ENCODE results near the gene FMN1. TPM values are rescaled to one million over a fixed set of nuclear protein-coding genes. Genes with fewer than 3 reads are reported as not detected.
A peak's percentile ranks its signal among the peaks of the same experiment; 100 is the strongest.

Gene FMN1
- total RNA-seq, 4 donors from 2014 or later: 12.6 to 52.2 (median 20.1) TPM

DNA sequence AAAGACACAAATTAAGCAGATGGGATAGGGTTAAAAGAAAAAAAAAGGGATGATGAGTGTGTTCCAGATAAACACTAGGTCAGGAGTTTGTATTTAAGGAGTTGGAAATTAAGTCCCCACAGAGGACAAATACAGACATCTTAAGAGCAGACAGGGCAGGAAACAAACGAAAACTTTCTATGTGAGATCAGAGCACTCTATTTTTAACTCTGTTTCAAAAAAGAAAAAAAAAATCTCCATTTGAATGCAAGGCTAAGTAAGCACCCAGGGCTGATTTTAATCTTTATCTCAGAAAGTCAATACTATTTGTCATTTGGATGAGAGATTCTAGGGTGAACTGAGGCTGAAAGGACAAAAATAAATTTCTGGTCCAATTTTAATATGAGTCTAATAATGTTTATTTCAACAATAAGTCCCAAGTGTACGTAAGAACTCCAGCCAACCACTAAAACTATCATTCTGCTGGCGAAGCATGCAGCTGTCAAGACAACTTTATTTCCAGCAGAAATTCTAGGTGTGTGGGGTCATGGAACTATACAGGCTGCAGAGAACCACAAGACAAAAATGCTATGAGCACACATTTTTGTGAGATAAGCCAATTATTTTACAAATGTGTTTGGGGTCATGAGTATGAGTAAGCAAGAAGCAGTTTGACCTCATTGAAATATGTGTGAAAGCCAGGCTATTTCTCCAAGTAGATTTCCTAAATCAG is 186.1 kb downstream of the FMN1 start:
- 38 to 41% methylated on average over 3 of the region's 3 CpGs for WGBS, 2 donors
- no peak overlapping the region for H3K4me3 ChIP-seq (ENCODE audit: low read depth, poor library complexity, severe bottlenecking)
- intact Hi-C loops (cut with DNase I; ENCODE audit: low total_unique reads): no loop called here
- peak in 1 of 2 donors; percentile 36 for DNase-seq (ENCODE audit: low spot score in 2 of 2)
- TF ChIP-seq POLR2A (IDR thresholded peaks at IDR 0.05): no peak

DNA sequence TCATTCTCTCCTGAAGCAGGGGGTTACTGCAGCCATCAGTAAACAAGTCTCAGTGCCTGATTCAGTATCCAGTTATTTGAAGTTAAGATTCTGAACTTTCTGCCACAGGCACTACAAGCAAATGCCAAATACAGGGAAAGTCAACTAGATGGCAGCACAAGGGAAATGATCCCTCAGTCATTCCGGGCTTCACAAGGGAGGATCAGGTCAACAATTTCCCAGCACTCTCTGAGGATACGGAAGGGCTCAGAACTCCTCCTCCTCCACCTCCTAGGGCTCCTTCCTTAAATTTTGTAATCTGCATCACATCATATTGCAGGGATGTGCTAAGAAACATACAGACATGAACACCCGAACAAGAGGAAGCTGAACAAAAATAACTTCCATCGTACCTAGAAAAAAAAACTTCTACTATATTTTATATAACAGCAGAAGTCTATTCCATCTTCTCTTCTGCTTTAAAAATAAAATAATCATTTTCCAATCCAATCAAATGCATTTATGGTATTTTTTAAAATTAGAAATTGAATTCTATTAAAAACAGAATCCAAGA is 187.1 kb downstream of the FMN1 start:
- no peak overlapping the region for H3K4me3 ChIP-seq (ENCODE audit: low read depth, poor library complexity, severe bottlenecking)
- intact Hi-C loops (cut with DNase I; ENCODE audit: low total_unique reads): no loop called here
- TF ChIP-seq POLR2A (IDR thresholded peaks at IDR 0.05): no peak
- TF ChIP-seq, protein P1, sequence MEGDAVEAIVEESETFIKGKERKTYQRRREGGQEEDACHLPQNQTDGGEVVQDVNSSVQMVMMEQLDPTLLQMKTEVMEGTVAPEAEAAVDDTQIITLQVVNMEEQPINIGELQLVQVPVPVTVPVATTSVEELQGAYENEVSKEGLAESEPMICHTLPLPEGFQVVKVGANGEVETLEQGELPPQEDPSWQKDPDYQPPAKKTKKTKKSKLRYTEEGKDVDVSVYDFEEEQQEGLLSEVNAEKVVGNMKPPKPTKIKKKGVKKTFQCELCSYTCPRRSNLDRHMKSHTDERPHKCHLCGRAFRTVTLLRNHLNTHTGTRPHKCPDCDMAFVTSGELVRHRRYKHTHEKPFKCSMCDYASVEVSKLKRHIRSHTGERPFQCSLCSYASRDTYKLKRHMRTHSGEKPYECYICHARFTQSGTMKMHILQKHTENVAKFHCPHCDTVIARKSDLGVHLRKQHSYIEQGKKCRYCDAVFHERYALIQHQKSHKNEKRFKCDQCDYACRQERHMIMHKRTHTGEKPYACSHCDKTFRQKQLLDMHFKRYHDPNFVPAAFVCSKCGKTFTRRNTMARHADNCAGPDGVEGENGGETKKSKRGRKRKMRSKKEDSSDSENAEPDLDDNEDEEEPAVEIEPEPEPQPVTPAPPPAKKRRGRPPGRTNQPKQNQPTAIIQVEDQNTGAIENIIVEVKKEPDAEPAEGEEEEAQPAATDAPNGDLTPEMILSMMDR (IDR thresholded peaks at IDR 0.05): no peak
- 46 to 57% methylated on average over 4 of the region's 4 CpGs for WGBS, 2 donors
- no peak for DNase-seq (ENCODE audit: low spot score in 2 of 2)

DNA sequence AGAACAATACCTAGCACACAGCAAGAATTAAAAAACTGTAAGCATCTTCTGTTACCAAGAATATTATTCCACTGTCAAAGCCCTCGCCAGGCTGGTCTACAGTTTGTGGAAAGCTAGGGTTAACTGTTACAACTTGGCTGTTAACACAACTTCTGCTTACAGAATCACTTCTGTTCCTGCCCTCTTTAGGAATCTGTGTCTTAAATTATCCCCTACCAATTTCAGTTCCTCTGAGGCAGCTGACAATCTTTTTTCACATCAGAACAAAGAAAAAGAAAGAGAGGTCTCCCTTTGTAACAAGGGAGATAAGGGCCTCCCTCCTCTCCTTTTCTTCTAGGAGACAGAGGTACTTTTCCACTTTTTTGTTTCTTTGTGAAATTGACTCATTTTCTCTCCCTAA is 188.9 kb downstream of the FMN1 start:
- DNase-seq (ENCODE audit: low spot score in 2 of 2): no peak
- WGBS, 2 donors: 83 to 92% methylated on average over 1 of the region's 1 CpG

DNA sequence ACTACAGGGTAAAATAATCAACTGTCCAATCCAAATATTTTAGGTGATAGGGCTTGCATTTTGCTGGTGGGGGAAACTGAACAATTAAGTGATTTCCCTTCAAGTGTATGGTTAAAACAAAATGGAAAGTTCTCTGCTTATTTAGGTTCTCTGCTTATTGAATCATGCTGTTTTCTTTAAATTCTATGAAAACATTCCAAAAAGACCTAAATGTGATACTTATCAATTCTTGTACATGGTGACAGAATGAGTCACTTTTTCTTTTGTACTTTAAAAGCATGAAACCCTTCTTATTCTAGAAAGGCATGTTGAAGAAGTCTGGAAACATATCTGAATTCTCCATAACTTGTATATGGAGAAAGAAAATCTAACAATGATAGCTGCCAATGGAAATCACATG is 192.6 kb downstream of the FMN1 start:
- intact Hi-C loops (cut with DNase I; ENCODE audit: low total_unique reads): no loop called here
- H3K4me3 ChIP-seq (ENCODE audit: low read depth, poor library complexity, severe bottlenecking): no peak overlapping the region
- no peak for DNase-seq (ENCODE audit: low spot score in 2 of 2)
- TF ChIP-seq, protein P1 (IDR thresholded peaks at IDR 0.05): no peak

More for the DNA sequence above, 188.9 kb downstream of the FMN1 start:
- intact Hi-C loops (cut with DNase I; ENCODE audit: low total_unique reads): no loop called here
- TF ChIP-seq POLR2A (IDR thresholded peaks at IDR 0.05): no peak
- TF ChIP-seq, protein P1 (IDR thresholded peaks at IDR 0.05): no peak
- no peak overlapping the region for H3K4me3 ChIP-seq (ENCODE audit: low read depth, poor library complexity, severe bottlenecking)

DNA sequence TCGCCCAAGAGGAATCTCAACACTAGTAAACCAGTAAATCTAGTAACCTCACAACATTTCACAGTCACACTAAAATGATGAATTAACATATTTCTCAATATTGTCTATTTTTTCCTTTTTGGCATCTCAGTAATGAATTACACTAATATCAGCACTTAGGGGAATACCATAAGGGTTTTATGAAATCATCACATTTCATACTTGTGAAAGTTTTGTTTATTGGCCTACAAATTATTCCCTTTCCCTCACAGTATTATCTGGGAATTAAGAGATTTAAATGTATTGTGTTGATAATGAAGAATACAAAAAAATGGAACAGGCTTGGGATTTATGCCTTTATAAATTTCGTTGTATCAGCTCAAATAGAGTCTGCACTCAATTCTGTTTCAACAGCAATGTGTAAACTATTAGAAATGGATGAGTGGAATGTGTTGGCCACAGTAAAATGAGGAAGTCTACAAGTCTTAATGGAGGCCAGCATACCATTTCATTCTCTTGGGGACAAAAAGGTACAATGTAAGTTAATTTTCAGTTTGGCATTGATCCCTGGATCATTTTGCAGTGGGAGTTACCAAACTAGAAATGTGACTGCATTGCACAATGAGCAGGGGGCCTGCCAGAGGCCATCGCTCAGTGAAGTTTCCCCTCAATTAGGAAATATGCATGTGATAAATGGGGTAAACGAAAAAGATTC is 195.4 kb downstream of the FMN1 start:
- no peak overlapping the region for H3K4me3 ChIP-seq (ENCODE audit: low read depth, poor library complexity, severe bottlenecking)
- peak; percentile 52 to 91 for DNase-seq (ENCODE audit: low spot score in 2 of 2)
- TF ChIP-seq, protein P1 (IDR thresholded peaks at IDR 0.05): no peak
- no peak for TF ChIP-seq POLR2A (IDR thresholded peaks at IDR 0.05)
- intact Hi-C loops (cut with DNase I; ENCODE audit: low total_unique reads): no loop called here
- WGBS, 2 donors: 61 to 69% methylated on average over 4 of the region's 4 CpGs

DNA sequence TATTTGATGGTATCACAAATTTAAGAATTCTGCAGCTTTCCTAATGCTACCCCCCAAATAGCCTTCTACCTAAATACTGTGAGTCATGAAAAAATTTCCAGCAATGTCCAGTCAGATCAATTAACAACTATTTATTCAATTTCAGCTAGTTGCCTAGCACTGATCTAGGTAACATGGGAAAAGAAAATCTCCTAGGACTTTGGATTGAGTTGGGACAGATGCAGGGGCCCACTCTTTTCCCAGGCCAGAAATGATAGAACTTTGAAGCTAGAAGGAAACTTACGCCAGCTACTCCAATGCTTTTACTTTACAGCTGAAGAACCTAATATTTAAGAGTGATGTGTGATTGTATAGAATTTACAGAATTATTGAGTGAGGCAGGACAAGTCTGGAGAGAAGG is 196.3 kb downstream of the FMN1 start:
- intact Hi-C loops (cut with DNase I; ENCODE audit: low total_unique reads): no loop called here
- TF ChIP-seq POLR2A (IDR thresholded peaks at IDR 0.05): no peak
- TF ChIP-seq, protein P1 (IDR thresholded peaks at IDR 0.05): no peak
- 94 to 100% methylated on average over 1 of the region's 1 CpG for WGBS, 2 donors
- no peak overlapping the region for H3K4me3 ChIP-seq (ENCODE audit: low read depth, poor library complexity, severe bottlenecking)
- no peak for DNase-seq (ENCODE audit: low spot score in 2 of 2)
